22Rv1 (cell line): ENCODE results near the gene DNER.

Experiments used
- ZFX ChIP-seq: fragments of 450-650 bp; IDR thresholded peaks from 2 replicates; pipeline ENCODE4 v1.6.1; 2017; ENCODE audit warnings: antibody characterized with exemption, borderline replicate concordance
- TF ChIP-seq, protein P1 (sequence below): fragments of 450-650 bp; IDR thresholded peaks from 2 replicates; pipeline ENCODE4 v1.5.1; 2017; ENCODE audit warnings: mild to moderate bottlenecking

GRCh38 chr2:229443546-229444268, 270.6 kb downstream of the DNER start:
- TF ChIP-seq, protein P1, sequence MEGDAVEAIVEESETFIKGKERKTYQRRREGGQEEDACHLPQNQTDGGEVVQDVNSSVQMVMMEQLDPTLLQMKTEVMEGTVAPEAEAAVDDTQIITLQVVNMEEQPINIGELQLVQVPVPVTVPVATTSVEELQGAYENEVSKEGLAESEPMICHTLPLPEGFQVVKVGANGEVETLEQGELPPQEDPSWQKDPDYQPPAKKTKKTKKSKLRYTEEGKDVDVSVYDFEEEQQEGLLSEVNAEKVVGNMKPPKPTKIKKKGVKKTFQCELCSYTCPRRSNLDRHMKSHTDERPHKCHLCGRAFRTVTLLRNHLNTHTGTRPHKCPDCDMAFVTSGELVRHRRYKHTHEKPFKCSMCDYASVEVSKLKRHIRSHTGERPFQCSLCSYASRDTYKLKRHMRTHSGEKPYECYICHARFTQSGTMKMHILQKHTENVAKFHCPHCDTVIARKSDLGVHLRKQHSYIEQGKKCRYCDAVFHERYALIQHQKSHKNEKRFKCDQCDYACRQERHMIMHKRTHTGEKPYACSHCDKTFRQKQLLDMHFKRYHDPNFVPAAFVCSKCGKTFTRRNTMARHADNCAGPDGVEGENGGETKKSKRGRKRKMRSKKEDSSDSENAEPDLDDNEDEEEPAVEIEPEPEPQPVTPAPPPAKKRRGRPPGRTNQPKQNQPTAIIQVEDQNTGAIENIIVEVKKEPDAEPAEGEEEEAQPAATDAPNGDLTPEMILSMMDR, result no peak
- TF ChIP-seq ZFX, result no peak
